Left hindlimb (tissue), 1 donor: ENCODE data around the gene JARID2.
"Not testable (repeated sequence)": the region's sequence is repeated elsewhere in the genome, so short reads cannot be mapped to it uniquely, and the experiment has no call there.

Experiments
- DNase-seq: peaks from one replicate; pipeline ENCODE4 v3.0.0-alpha.2; 2018

Gene JARID2

GRCh38 chr6:15265787-15266186 is 19.9 kb downstream of the JARID2 start:
- no peak for DNase-seq

- DNase-seq = no peak
These were observed 20.6 kb downstream of the JARID2 start for GRCh38 chr6:15266423-15266996.

GRCh38 chr6:15267221-15267620 is 21.4 kb downstream of the JARID2 start:
- DNase-seq = no peak

- no peak for DNase-seq
These were observed 22.5 kb downstream of the JARID2 start for GRCh38 chr6:15268137-15268908.

GRCh38 chr6:15269011-15269410 is 23.1 kb downstream of the JARID2 start:
- DNase-seq = no peak

- no peak for DNase-seq
These were observed 23.8 kb downstream of the JARID2 start for GRCh38 chr6:15269619-15270018.

- no peak for DNase-seq
These were observed 24.5 kb downstream of the JARID2 start for GRCh38 chr6:15270402-15270801.

GRCh38 chr6:15272562-15272961 is 26.7 kb downstream of the JARID2 start:
- DNase-seq = no peak

- DNase-seq = no peak
These were observed 29.0 kb downstream of the JARID2 start for GRCh38 chr6:15274692-15275387.

- no peak for DNase-seq
These were observed 30.4 kb downstream of the JARID2 start for GRCh38 chr6:15276036-15276985.

- DNase-seq = no peak
These were observed 33.3 kb downstream of the JARID2 start for GRCh38 chr6:15279047-15279661.

GRCh38 chr6:15280028-15280427 is 34.2 kb downstream of the JARID2 start:
- DNase-seq = no peak

- no peak for DNase-seq
These were observed 35.1 kb downstream of the JARID2 start for GRCh38 chr6:15280961-15281360.

GRCh38 chr6:15282334-15282733 is 36.5 kb downstream of the JARID2 start:
- no peak for DNase-seq

GRCh38 chr6:15283986-15284361 is 38.1 kb downstream of the JARID2 start:
- no peak for DNase-seq

- DNase-seq = no peak
These were observed 38.9 kb downstream of the JARID2 start for GRCh38 chr6:15284743-15285142.

- no peak for DNase-seq
These were observed 39.9 kb downstream of the JARID2 start for GRCh38 chr6:15285682-15286294.

GRCh38 chr6:15287670-15288375 is 42.0 kb downstream of the JARID2 start:
- DNase-seq = no peak

- DNase-seq = no peak
These were observed 43.0 kb downstream of the JARID2 start for GRCh38 chr6:15288856-15289255.

GRCh38 chr6:15289456-15289855 is 43.6 kb downstream of the JARID2 start:
- DNase-seq = not testable (repeated sequence)

GRCh38 chr6:15290067-15290680 is 44.3 kb downstream of the JARID2 start:
- no peak for DNase-seq
